ENCODE results near the gene ASPN. TPM values are rescaled to one million over a fixed set of nuclear protein-coding genes. Genes with fewer than 3 reads are reported as not detected.

The ASPN gene
- total RNA-seq, 6 experiments from 2014 or later = 3.8 to 13.3 (median 10.4) TPM

- WGBS (ENCODE audit: insufficient coverage, low coverage, low lambda C conversion rate, missing lambda C conversion rate) = 83% methylated on average over 10 of the region's 10 CpGs
- TF ChIP-seq POLR2A (IDR thresholded peaks at IDR 0.05) (no peak), CTCF (IDR thresholded peaks at IDR 0.05) (no peak)
- no peaks in the 10 kb centered on the region for H3K4me1 ChIP-seq
- no peak for ATAC-seq
- H3K9me3 ChIP-seq = no peaks in the 10 kb centered on the region
- no peak overlapping the region for H3K27ac ChIP-seq
- H3K27me3 ChIP-seq = no peaks in the 10 kb centered on the region
- no peaks in the 10 kb centered on the region for H3K36me3 ChIP-seq
- no peak for DNase-seq
- H3K4me3 ChIP-seq = no peak overlapping the region
- intact Hi-C loops (cut with DNase I) = no loop called here
Observed at GRCh38 chr9:92522983-92523970, 41.0 kb upstream of the ASPN start.

- no peaks in the 10 kb centered on the region for H3K9me3 ChIP-seq
- H3K36me3 ChIP-seq = peaks cover 0 to 14% (median 0%) of the 10 kb centered on the region in 4 donors
- 84% methylated on average over 2 of the region's 2 CpGs for WGBS (ENCODE audit: insufficient coverage, low coverage, low lambda C conversion rate, missing lambda C conversion rate)
- TF ChIP-seq POLR2A (IDR thresholded peaks at IDR 0.05) = no peak
- intact Hi-C loops (cut with DNase I) = no loop called here
- no peak overlapping the region for H3K4me3 ChIP-seq
- no peaks in the 10 kb centered on the region for H3K27me3 ChIP-seq
- no peaks in the 10 kb centered on the region for H3K4me1 ChIP-seq
- ATAC-seq = no peak
- no peak for DNase-seq
- H3K27ac ChIP-seq = no peak overlapping the region
Observed at GRCh38 chr9:92520837-92521236, 38.5 kb upstream of the ASPN start.

GRCh38 chr9:92518199-92518598 is 35.9 kb upstream of the ASPN start:
- no peak for ATAC-seq
- no peaks in the 10 kb centered on the region for H3K9me3 ChIP-seq
- 86% methylated on average over 1 of the region's 4 CpGs for WGBS (ENCODE audit: insufficient coverage, low coverage, low lambda C conversion rate, missing lambda C conversion rate)

GRCh38 chr9:92517046-92517445 is 34.7 kb upstream of the ASPN start:
- no peaks in the 10 kb centered on the region for H3K9me3 ChIP-seq
- ATAC-seq = no peak
- H3K27ac ChIP-seq = no peak overlapping the region
- TF ChIP-seq CTCF (IDR thresholded peaks at IDR 0.05) (no peak), POLR2A (IDR thresholded peaks at IDR 0.05) (no peak)
- intact Hi-C loops (cut with DNase I) = no loop called here
- 77% methylated on average over 3 of the region's 3 CpGs for WGBS (ENCODE audit: insufficient coverage, low coverage, low lambda C conversion rate, missing lambda C conversion rate)
- H3K4me1 ChIP-seq = no peaks in the 10 kb centered on the region
- H3K27me3 ChIP-seq = no peaks in the 10 kb centered on the region
- H3K36me3 ChIP-seq = peaks cover 0 to 14% (median 0%) of the 10 kb centered on the region in 4 donors
- H3K4me3 ChIP-seq = no peak overlapping the region
- DNase-seq = no peak

More at GRCh38 chr9:92518199-92518598, 35.9 kb upstream of the ASPN start:
- DNase-seq = no peak
- H3K4me1 ChIP-seq = no peaks in the 10 kb centered on the region
- TF ChIP-seq POLR2A (IDR thresholded peaks at IDR 0.05) (no peak), CTCF (IDR thresholded peaks at IDR 0.05) (no peak)
- no peak overlapping the region for H3K4me3 ChIP-seq
- H3K36me3 ChIP-seq = peaks cover 0 to 14% (median 0%) of the 10 kb centered on the region in 4 donors
- no peak overlapping the region for H3K27ac ChIP-seq
- intact Hi-C loops (cut with DNase I) = no loop called here
- no peaks in the 10 kb centered on the region for H3K27me3 ChIP-seq

- no peak overlapping the region for H3K27ac ChIP-seq
- no peaks in the 10 kb centered on the region for H3K4me1 ChIP-seq
- ATAC-seq = no peak
- no peaks in the 10 kb centered on the region for H3K27me3 ChIP-seq
- DNase-seq = no peak
- peaks cover 0 to 14% (median 0%) of the 10 kb centered on the region in 4 donors for H3K36me3 ChIP-seq
- H3K4me3 ChIP-seq = no peak overlapping the region
- TF ChIP-seq CTCF (IDR thresholded peaks at IDR 0.05) (no peak), POLR2A (IDR thresholded peaks at IDR 0.05) (no peak)
- intact Hi-C loops (cut with DNase I) = no loop called here
- WGBS (ENCODE audit: insufficient coverage, low coverage, low lambda C conversion rate, missing lambda C conversion rate) = 100% methylated on average over 1 of the region's 1 CpG
- no peaks in the 10 kb centered on the region for H3K9me3 ChIP-seq
Observed at GRCh38 chr9:92516521-92516920, 34.2 kb upstream of the ASPN start.
